Measurements from ENCODE around the gene ADD2.
"Not testable (repeated sequence)": the region's sequence is repeated elsewhere in the genome, so short reads cannot be mapped to it uniquely, and the experiment has no call there.

The ADD2 gene

GRCh38 chr2:70750320-70750719 lies 17.7 kb downstream of the ADD2 start:
- DNase-seq: no peak

- DNase-seq: no peak
Measured at GRCh38 chr2:70748002-70748784, 19.8 kb downstream of the ADD2 start.

DNA sequence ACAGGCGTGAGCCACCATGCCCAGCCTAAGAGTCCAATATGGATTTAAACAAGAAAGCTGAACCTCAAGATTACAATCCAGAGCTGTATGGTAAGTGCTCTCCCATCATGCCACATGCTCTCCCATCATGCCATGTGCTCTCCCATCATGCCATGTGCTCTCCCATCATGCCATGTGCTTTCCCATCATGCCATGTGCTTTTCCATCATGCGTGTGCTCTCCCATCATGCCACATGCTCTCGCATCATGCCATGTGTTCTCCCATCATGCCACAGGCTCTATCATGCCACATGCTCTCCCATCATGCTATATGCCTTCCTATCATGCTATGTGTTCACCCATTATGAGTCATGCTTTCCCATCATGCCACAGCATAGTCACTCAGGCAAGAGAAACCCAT lies 20.7 kb downstream of the ADD2 start:
- DNase-seq: no peak

DNA sequence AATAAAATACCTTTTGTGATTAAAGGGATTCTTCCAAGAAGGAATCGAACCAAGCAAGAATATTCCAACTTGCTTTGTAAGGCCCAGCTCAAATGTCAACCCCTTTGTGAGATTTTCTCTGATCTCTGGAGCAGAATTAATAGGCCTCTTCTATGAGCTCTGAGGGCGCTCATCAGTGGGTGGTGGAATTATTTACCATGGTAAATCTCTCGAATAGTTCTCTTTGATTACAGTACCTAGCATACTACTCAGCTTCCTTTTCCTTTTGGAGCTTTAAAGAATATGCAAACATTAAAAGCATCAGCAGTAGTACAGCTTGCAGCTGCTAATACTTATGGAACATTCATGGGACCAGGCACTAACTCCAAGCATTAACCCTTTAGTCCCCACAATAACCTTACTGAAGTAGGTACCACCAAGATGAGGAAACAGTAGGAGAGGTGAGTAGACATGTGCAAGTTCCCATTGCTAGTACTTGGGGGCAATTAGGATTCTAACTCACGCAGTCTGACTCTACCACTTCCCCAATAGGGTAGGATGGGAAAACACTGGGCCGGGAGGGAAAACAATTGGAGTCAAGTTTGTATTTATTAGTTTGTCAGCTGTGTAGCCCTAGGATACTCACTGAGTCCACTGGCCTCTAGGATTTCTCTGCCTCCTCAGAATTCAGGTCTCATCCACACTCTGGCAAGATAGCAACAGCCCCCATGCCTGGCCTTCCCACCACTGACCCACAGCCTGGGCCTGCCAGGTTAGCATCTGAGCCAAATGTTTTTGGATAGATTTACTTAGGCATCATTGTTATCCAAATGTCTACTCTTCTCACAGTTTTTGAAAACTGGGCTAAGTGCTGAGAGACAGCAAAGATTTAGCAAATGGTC lies 21.7 kb downstream of the ADD2 start:
- no peak for DNase-seq

DNA sequence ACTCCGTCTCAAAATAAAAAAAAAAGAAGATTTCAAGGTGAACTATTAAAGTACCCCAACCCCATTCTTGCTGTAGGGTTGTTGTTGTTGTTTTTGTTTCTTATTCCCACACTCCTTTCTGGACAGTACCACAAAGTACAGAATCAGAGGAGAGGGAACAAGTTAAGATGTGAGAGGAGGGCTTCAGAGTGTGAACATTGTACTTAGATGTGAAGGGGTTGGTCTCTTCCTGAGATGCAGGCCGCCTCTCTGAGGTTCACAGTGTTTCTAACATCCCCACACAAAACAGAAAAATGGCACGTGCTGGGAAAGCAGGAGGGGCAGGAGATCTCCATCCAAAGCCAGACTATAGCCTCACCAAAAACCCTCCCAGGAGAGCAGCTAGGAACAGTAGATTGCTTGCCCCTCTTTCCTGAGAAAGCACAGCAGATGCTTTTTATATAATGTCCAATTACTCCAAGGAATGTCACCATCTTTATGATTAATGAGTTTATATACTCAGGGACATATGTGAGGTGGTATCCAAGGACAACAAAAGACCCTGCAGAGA lies 22.6 kb downstream of the ADD2 start:
- no peak for DNase-seq

DNA sequence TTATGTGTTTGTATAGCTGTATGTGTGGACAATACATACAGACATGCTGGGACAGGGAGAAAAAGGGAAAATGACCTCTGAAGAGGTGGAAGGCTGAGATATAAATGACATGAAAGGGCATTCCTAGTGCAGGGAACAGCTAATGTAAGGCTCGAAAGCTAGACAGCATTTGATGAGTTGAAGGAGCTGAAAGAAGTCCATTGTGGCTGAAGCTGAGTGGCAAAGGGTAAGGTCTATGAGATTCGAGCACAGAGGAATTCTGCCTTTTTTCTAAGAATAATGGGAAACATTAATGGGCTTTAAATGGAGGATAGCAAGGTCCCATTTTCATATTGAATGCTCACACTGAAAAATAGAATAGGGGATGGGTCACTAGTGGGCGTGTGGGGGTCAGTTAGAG lies 23.6 kb downstream of the ADD2 start:
- DNase-seq: no peak

- DNase-seq: no peak
Measured at GRCh38 chr2:70743677-70744076, 24.3 kb downstream of the ADD2 start.

DNA sequence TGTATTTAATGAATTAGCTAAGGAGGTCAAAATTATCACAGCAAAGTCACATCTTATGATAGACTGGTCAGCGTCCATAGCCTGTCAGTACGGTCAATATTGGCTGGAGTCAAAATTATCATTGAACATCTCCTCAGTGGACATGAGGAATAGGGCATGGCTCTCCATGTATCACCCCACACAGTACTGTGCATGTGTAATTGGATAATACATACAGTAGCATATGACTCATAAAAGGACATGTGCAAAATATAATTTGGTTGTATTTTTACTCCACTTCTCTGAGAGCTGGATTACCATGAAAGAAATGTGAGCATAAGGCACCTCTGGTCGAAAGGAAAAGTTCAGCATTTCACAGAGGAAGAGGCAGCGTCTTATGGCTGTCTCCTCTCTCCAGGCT lies 24.9 kb downstream of the ADD2 start:
- no peak for DNase-seq

DNA sequence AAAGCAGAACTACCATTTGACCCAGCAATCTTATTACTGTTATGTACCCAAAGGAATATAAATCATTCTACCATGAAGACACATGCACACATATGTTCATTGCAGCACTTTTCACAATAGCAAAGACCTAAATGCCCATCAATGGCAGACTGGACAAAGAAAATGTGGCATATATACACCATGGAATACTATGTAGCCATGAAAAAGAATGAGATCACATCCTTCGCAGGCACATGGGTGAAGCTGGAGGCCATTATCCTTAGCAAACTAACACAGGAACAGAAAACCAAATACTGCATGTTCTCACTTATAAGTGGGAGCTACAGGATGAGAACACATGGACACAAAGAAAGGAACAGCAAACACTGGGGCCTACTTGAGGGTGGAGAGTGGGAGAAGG lies 28.5 kb downstream of the ADD2 start:
- not testable (repeated sequence) for DNase-seq

DNA sequence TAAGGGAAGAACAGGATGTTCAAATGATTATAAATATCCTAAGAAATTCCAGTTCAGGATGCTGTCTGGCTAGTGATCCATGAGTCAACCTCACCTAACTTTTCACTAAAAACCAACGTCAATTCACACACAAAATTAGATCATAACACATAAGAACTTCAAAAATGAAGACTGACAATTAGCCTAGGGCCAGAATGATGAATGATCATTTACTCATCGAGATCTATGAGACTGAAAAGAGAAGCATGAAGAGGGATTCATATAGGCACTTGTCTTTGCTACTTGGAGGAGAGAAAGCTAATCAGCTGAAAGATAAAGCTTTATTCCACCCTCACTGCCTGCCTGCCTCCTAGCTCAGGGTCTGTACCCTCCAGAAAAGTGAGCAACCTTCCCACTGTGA lies 29.8 kb downstream of the ADD2 start:
- no peak for DNase-seq

DNA sequence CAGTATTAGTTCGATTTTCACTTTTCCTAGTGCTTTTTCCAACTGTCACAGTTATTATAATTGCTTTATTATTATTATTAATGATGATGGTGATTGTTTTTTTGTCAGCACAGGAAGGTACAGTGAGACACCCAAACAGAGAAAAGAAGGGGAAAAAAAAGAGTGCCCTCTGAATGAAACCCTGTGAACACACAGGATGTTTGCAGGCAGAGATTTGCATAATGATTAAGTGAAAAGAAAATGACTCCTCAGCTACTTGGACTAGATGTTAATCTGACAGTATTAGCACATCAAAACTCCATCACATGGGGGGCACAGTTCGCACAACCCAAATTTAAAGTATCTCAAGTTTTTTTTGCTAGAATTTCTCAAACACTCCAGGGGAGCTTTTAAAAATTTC lies 32.9 kb downstream of the ADD2 start:
- no peak for DNase-seq

- no peak for DNase-seq
Measured at GRCh38 chr2:70733646-70734180, 34.3 kb downstream of the ADD2 start.

DNA sequence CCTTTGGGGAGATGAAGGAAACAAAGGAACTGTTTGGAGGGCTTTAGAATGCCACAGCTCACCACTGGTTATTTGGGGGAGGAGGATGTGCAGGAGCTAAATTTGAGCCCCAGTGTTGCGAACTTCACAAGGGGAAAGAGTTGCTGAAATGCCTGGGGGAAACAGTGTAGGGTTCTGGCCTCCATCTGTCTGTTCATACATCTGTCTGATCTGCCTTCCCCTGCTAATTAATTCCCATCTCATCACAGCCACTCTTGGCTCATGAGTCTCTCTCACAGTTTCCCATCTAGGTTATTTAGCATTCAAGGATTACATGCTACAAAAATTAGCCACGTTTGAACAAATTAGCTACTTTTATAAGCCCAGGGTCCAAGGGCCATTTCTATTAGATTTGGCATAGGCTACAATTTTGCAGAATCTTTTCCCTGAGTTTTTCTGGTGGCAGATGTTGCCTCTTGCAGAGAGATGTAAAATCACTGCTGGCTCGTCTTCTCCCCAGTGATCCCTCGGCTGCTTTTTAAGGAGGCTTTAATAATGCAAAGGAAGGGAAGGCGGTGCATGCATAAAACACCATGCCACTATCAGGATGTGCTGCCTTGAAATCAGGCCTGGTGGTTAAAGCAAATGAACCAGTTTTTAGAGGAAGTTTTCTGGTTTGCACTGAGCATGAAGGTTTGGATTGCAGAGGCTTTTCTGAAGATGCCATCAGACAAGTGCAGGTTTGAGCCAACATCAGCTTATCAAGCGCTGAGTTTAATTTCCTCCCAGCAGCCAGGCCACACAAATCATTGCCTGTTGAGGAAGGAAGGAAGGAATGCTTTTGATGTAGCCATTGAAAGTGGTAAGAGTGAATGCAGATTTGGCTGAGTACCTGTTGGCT lies 35.0 kb downstream of the ADD2 start:
- DNase-seq: no peak

GRCh38 chr2:70730730-70731129 lies 37.3 kb downstream of the ADD2 start:
- no peak for DNase-seq

DNA sequence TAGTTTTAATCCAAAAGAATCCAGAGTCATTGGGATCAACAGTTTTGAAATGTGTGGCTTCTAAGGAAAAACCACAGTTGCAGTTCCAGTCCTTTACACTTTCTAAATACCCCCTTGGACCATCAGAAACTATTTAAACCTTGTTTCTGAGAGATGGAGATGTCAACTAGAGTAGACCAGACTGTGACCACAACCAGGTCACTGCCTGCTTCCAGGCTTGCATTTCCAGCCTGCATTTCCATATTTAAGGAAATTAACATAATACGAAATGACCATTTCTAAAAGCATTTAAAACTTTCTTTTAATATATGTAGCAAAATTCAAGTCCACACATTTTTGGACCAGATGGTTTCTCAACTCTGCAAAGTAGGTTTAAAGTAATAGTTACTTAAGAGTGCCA lies 38.4 kb downstream of the ADD2 start:
- no peak for DNase-seq

DNA sequence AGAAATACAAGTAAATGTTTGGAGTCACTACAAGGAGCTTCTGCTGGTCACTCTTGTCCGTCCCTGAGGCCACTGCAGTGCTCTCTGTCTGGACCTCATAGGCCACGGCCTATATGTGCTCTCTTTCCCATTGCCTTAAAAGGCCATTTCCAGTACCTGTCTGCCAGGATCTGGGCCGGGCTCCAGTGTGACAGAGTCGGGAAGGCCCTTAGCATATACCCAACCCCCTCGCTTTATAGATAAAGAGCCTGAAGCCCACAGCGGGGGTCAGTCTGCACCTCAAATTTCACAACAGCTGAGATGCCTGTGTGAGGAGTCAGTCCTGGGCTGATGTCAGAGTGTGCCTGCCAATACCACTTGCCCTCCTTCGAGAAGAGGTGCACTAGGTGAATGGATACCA lies 39.9 kb downstream of the ADD2 start:
- DNase-seq: no peak

DNA sequence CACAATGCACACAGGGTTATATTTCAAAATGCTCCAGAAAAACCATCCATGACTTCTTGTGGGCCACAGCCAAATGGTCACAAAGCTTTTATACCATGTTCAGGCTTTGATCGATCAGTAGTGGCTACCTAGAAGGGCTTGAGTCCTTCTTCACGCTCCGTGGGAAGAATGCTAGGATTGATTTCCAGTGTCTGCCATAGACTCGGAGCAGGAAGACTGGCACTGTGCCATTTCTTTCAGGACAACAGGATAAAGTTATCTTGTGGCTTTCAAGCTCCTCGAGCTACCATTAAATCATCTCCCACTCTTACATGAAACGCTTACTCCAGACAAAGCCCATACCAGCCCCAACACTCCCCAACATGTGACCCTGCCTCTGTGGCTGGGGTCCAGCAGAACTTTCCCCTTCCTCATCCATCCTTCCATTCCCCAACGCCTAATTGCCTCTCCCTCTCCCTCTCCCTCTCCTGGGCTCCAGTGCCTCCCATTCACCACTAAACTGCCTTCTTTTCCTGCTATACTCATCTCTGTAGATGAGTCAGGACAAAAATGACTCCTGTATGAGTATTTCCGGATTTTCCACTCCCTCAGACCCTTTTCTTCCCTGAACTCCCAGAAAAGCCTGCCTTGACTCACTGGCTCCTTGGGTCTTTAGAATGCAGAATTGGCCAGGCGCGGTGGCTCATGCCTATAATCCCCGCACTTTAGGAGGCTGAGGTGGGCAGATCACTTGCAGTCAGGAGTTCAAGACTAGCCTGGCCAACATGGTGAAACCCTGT lies 40.9 kb downstream of the ADD2 start:
- no peak for DNase-seq

DNA sequence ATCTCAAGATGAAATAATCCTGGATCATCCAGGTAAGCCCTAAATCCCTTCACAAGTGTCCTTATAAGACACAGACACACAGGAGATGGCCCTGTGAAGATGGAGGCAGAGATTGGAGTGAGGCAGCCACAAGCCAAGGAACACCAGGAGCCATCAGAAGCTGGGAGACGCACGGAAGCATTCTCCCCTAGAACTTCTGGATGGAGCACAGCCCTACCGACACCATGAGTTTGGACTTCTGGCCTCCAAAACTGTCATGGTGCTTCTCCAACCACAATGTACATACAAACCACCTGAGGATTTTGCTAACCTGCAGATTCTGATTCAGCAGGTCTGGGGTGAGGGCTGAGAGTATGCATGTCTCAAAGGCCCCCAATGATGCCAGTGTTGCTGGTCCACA lies 42.5 kb downstream of the ADD2 start:
- DNase-seq: no peak

DNA sequence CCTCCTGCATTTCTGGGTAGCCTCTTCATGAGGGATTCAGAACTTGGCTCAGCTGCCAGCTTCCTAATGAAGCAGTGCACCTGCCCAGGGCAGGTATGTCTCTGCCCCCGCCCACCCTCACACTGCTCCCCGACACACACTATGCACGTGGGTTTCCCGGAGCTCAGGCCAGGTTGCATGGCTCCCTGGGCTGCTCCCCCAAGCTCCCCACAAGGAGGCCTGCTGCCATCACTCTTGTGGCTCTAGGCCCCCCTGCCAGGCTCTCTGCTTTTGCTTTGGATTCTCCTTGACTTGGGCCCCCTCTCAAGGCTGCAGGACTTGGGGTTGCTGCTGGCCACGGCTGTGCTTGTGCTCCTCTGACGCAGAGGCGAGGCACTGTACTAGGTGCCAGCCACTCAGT lies 43.6 kb downstream of the ADD2 start:
- DNase-seq: no peak

GRCh38 chr2:70723286-70723885 lies 44.6 kb downstream of the ADD2 start:
- DNase-seq: no peak

GRCh38 chr2:70720124-70720523 lies 47.9 kb downstream of the ADD2 start:
- no peak for DNase-seq

Data from activated CD8-positive, alpha-beta memory T cell treated with anti-CD3 and anti-CD28 coated beads, Interleukin-2, amount 50 U/mL, for 4 hours (primary cell).